GM19035 (cell line): Measurements from ENCODE around the gene FAM120A.

Experiments
- ATAC-seq: cut with Tn5 transposase; IDR thresholded peaks from one replicate; pipeline ENCODE4 v1.9.1; 2021; ENCODE audit not compliant: unreplicated experiment

The FAM120A gene

GRCh38 chr9:93470391-93470790 is 18.9 kb downstream of the FAM120A start:
- no peak for ATAC-seq

GRCh38 chr9:93471124-93471523 is 19.6 kb downstream of the FAM120A start:
- ATAC-seq: no peak

GRCh38 chr9:93473411-93473810 is 21.9 kb downstream of the FAM120A start:
- ATAC-seq: no peak

- no peak for ATAC-seq
Measured at GRCh38 chr9:93475108-93475507, 23.6 kb downstream of the FAM120A start.

GRCh38 chr9:93475856-93476255 is 24.4 kb downstream of the FAM120A start:
- ATAC-seq: no peak

- no peak for ATAC-seq
Measured at GRCh38 chr9:93476924-93477323, 25.4 kb downstream of the FAM120A start.

- ATAC-seq: no peak
Measured at GRCh38 chr9:93477397-93477796, 25.9 kb downstream of the FAM120A start.

GRCh38 chr9:93479726-93480125 is 28.2 kb downstream of the FAM120A start:
- no peak for ATAC-seq

- no peak for ATAC-seq
Measured at GRCh38 chr9:93480262-93480661, 28.8 kb downstream of the FAM120A start.

- no peak for ATAC-seq
Measured at GRCh38 chr9:93480728-93481324, 29.3 kb downstream of the FAM120A start.

- ATAC-seq: no peak
Measured at GRCh38 chr9:93483497-93483896, 32.0 kb downstream of the FAM120A start.

GRCh38 chr9:93486268-93486667 is 34.8 kb downstream of the FAM120A start:
- no peak for ATAC-seq

GRCh38 chr9:93488244-93488643 is 36.8 kb downstream of the FAM120A start:
- ATAC-seq: no peak

- no peak for ATAC-seq
Measured at GRCh38 chr9:93491593-93492232, 40.2 kb downstream of the FAM120A start.

- ATAC-seq: no peak
Measured at GRCh38 chr9:93492327-93492726, 40.8 kb downstream of the FAM120A start.

- ATAC-seq: no peak
Measured at GRCh38 chr9:93493949-93494348, 42.5 kb downstream of the FAM120A start.

GRCh38 chr9:93496285-93496684 is 44.8 kb downstream of the FAM120A start:
- ATAC-seq: no peak

- ATAC-seq: no peak
Measured at GRCh38 chr9:93500571-93501298, 49.2 kb downstream of the FAM120A start.

- no peak for ATAC-seq
Measured at GRCh38 chr9:93501406-93501805, 49.9 kb downstream of the FAM120A start.

- no peak for ATAC-seq
Measured at GRCh38 chr9:93503381-93503780, 51.9 kb downstream of the FAM120A start.

GRCh38 chr9:93505541-93506132 is 54.2 kb downstream of the FAM120A start:
- no peak for ATAC-seq

- no peak for ATAC-seq
Measured at GRCh38 chr9:93507768-93508167, 56.3 kb downstream of the FAM120A start.
